Vagina (tissue), 2 donors: ENCODE data around the gene DMAC2L. TPM values are rescaled to one million over a fixed set of nuclear protein-coding genes. Genes with fewer than 3 reads are reported as not detected.
"Not testable (repeated sequence)": the region's sequence is repeated elsewhere in the genome, so short reads cannot be mapped to it uniquely, and the experiment has no call there.

ENCODE experiments used
- DNase-seq, 2 donors: peaks; one replicate each; pipeline ENCODE4 v3.0.0-alpha.2; 2017; ENCODE audit errors: extremely low spot score in 2 of 2
- H3K27ac ChIP-seq: fragments of 200-600 bp; sonication (generic); one replicate; pipeline ENCODE4 v1.5.1; 2019
- H3K27me3 ChIP-seq: fragments of 200-600 bp; sonication (generic); one replicate; pipeline ENCODE4 v1.5.1; 2019
- H3K36me3 ChIP-seq, 2 donors: fragments of 200-600 bp; sonication (generic); one replicate each; pipeline ENCODE4 v1.5.1; 2017 to 2019
- H3K4me1 ChIP-seq: fragments of 200-600 bp; sonication (generic); one replicate; pipeline ENCODE4 v1.5.1; 2019
- H3K4me3 ChIP-seq, 2 donors: fragments of 200-600 bp; sonication (generic); 1 replicate in 1 of 2; 2 replicates in 1 of 2; pipeline ENCODE4 v1.5.1; 2016 to 2019
- H3K9me3 ChIP-seq: fragments of 200-600 bp; sonication (generic); one replicate; pipeline ENCODE4 v1.5.1; 2019
- CTCF ChIP-seq, 3 experiments: fragments of 450-650 bp in 2 of 3; fragments of 200-600 bp in 1 of 3; sonication (generic) in 1 of 3; IDR thresholded peaks; one replicate each; pipeline ENCODE4 v1.5.1; 2017 to 2019; ENCODE audit warnings: antibody characterized with exemption in 3 of 3, mild to moderate bottlenecking in 2 of 3, moderate library complexity in 2 of 3
- POLR2A ChIP-seq, 2 donors: fragments of 450-650 bp; IDR thresholded peaks; one replicate each; pipeline ENCODE4 v1.6.1; 2017; ENCODE audit warnings: antibody characterized with exemption in 2 of 2, mild to moderate bottlenecking in 2 of 2, moderate library complexity in 2 of 2
- POLR2AphosphoS5 ChIP-seq, 2 donors: sonication (generic); formaldehyde crosslinking; IDR thresholded peaks; one replicate each; pipeline ENCODE4 v1.9.0; 2017; ENCODE audit warnings: antibody characterized with exemption in 2 of 2, mild to moderate bottlenecking in 2 of 2, low read depth in 1 of 2; ENCODE audit not compliant: insufficient read depth in 1 of 2
- intact Hi-C: fragments of 100-400 bp; cut with DNase I; formaldehyde crosslinking; loops from one replicate; pipeline ENCODE4 v1.15.1; 2023
- total RNA-seq: library from RNA; depleted of rRNA; stranded (reverse); fragments of >200 nt; gene quantifications from one replicate; pipeline ENCODE4 v1.2.3, GENCODE V29; 2016

Gene DMAC2L
- total RNA-seq, 1 donor from 2014 or later: 31.4 TPM

- peaks cover 0 to 6% of the 10 kb centered on the region in 2 donors for H3K36me3 ChIP-seq
- no peak for DNase-seq
- no peaks in the 10 kb centered on the region for H3K9me3 ChIP-seq
- H3K4me3 ChIP-seq: no peak overlapping the region
- H3K27ac ChIP-seq: no peak overlapping the region
- TF ChIP-seq POLR2AphosphoS5 (IDR thresholded peaks at IDR 0.05; ENCODE audit: insufficient read depth in 1 of 2, low read depth in 1 of 2) (no peak), POLR2A (IDR thresholded peaks at IDR 0.05) (no peak), CTCF (IDR thresholded peaks at IDR 0.05) (no peak)
- peaks cover 24% of the 10 kb centered on the region for H3K4me1 ChIP-seq
- no peaks in the 10 kb centered on the region for H3K27me3 ChIP-seq
- intact Hi-C loops: no loop called here
These were observed 48.7 kb downstream of the DMAC2L start for GRCh38 chr14:50360851-50361250.

GRCh38 chr14:50361473-50362403, 49.6 kb downstream of the DMAC2L start:
- H3K27me3 ChIP-seq, H3K4me3 ChIP-seq, H3K9me3 ChIP-seq, intact Hi-C loops, H3K27ac ChIP-seq, DNase-seq, H3K36me3 ChIP-seq: not testable (repeated sequence)
- H3K4me1 ChIP-seq: peaks cover 24% of the 10 kb centered on the region

- no peaks in the 10 kb centered on the region for H3K9me3 ChIP-seq
- H3K27me3 ChIP-seq: no peaks in the 10 kb centered on the region
- peak overlapping the region; percentile 10 to 36 for H3K4me3 ChIP-seq
- DNase-seq: no peak
- peak overlapping the region; percentile 26 for H3K27ac ChIP-seq
- intact Hi-C loops: no loop called here
- TF ChIP-seq POLR2AphosphoS5 (IDR thresholded peaks at IDR 0.05; ENCODE audit: insufficient read depth in 1 of 2, low read depth in 1 of 2) (no peak), POLR2A (IDR thresholded peaks at IDR 0.05) (no peak), CTCF (IDR thresholded peaks at IDR 0.05) (no peak)
- H3K4me1 ChIP-seq: peaks cover 24% of the 10 kb centered on the region
- peaks cover 0 to 3% of the 10 kb centered on the region in 2 donors for H3K36me3 ChIP-seq
These were observed 50.9 kb downstream of the DMAC2L start for GRCh38 chr14:50362764-50363713.

- Histone ChIP-seq H3K36me3 (no peaks in the 10 kb centered on the region), H3K27ac (peak overlapping the region; percentile 26), H3K9me3 (no peaks in the 10 kb centered on the region), H3K27me3 (no peaks in the 10 kb centered on the region), H3K4me1 (peaks cover 24% of the 10 kb centered on the region), H3K4me3 (peak overlapping the region; percentile 10 to 36)
- TF ChIP-seq POLR2AphosphoS5 (IDR thresholded peaks at IDR 0.05; ENCODE audit: insufficient read depth in 1 of 2, low read depth in 1 of 2) (no peak), CTCF (IDR thresholded peaks at IDR 0.05) (no peak), POLR2A (IDR thresholded peaks at IDR 0.05) (no peak)
- intact Hi-C loops: no loop called here
- no peak for DNase-seq
These were observed 51.6 kb downstream of the DMAC2L start for GRCh38 chr14:50363714-50364111.

- H3K4me1 ChIP-seq: peaks cover 24% of the 10 kb centered on the region
- no peaks in the 10 kb centered on the region for H3K9me3 ChIP-seq
- no peak overlapping the region for H3K4me3 ChIP-seq
- TF ChIP-seq POLR2AphosphoS5 (IDR thresholded peaks at IDR 0.05; ENCODE audit: insufficient read depth in 1 of 2, low read depth in 1 of 2) (no peak), POLR2A (IDR thresholded peaks at IDR 0.05) (no peak), CTCF (IDR thresholded peaks at IDR 0.05) (no peak)
- no peaks in the 10 kb centered on the region for H3K27me3 ChIP-seq
- H3K27ac ChIP-seq: no peak overlapping the region
- no peak for DNase-seq
- intact Hi-C loops: no loop called here
- no peaks in the 10 kb centered on the region for H3K36me3 ChIP-seq
These were observed 52.7 kb downstream of the DMAC2L start for GRCh38 chr14:50364792-50365191.

GRCh38 chr14:50365572-50365971, 53.4 kb downstream of the DMAC2L start:
- peaks cover 24% of the 10 kb centered on the region for H3K4me1 ChIP-seq
- H3K36me3 ChIP-seq, H3K27me3 ChIP-seq, intact Hi-C loops, H3K4me3 ChIP-seq, DNase-seq, H3K9me3 ChIP-seq, H3K27ac ChIP-seq: not testable (repeated sequence)
